H1 (cell line): Measurements from ENCODE around the gene KCNB1. TPM values are rescaled to one million over a fixed set of nuclear protein-coding genes. Genes with fewer than 3 reads are reported as not detected.

Experiments used
- CTCF ChIA-PET: fragments of 300-600 bp; sonication (Branson Sonifier 250); formaldehyde crosslinking; loops from one replicate; lab custom pipeline; 2021; ENCODE audit not compliant: partially characterized antibody; lab: Charles Lee
- POLR2A ChIA-PET: fragments of 300-600 bp; sonication (Branson Sonifier 250); formaldehyde crosslinking; loops from one replicate; lab custom pipeline; 2021; ENCODE audit warnings: inconsistent platforms; ENCODE audit not compliant: partially characterized antibody; lab: Charles Lee
- DNase-seq, 2 experiments: peaks; one replicate each; pipeline versions ENCODE4 v3.0.0 to v3.0.0-alpha.2; 2010 to 2022; ENCODE audit warnings: low spot score in 2 of 2, low read depth in 1 of 2, mixed read lengths in 1 of 2
- FAIRE-seq: peaks from 2 replicates; lab custom pipeline; 2011; peaks lifted over from hg19 to GRCh38; lab: Jason Lieb, UNC
- H2AFZ ChIP-seq: 2 replicates; pipeline ENCODE4 v1.8.1; 2012; ENCODE audit warnings: low read length, inconsistent platforms
- H2AK5ac ChIP-seq: 2 replicates; pipeline ENCODE4 v1.6.1; 2013; ENCODE audit warnings: low read depth, low read length
- H2BK120ac ChIP-seq: replicated peaks from 2 replicates; pipeline ENCODE3; 2013; ENCODE audit warnings: low read depth, low read length, inconsistent platforms
- H2BK12ac ChIP-seq: 2 replicates; pipeline ENCODE4 v1.6.1; 2013; ENCODE audit warnings: low read depth, low read length
- H2BK15ac ChIP-seq: 2 replicates; pipeline ENCODE4 v1.6.1; 2013; ENCODE audit warnings: low read length
- H2BK20ac ChIP-seq: 2 replicates; pipeline ENCODE4 v1.6.1; 2013; ENCODE audit warnings: low read length
- H2BK5ac ChIP-seq: 2 replicates; pipeline ENCODE4 v1.6.1; 2013; ENCODE audit warnings: low read depth, low read length
- H3K14ac ChIP-seq: 2 replicates; pipeline ENCODE4 v1.6.1; 2013; ENCODE audit warnings: inconsistent platforms; ENCODE audit not compliant: insufficient read length
- H3K18ac ChIP-seq: 2 replicates; pipeline ENCODE4 v1.6.1; 2013; ENCODE audit warnings: low read length; ENCODE audit errors: extremely low read depth
- H3K23ac ChIP-seq: 2 replicates; pipeline ENCODE4 v1.6.1; 2013; ENCODE audit warnings: inconsistent platforms; ENCODE audit not compliant: insufficient read length
- H3K23me2 ChIP-seq: 2 replicates; pipeline ENCODE4 v1.6.1; 2013; ENCODE audit warnings: low read depth, low read length
- H3K27ac ChIP-seq: 2 replicates; pipeline ENCODE4 v1.6.1; 2011; ENCODE audit warnings: low read depth, low read length, inconsistent platforms
- H3K27me3 ChIP-seq, 4 experiments: replicated peaks in 1 of 4; 1 replicate in 1 of 4; 2 replicates in 3 of 4; pipeline versions ENCODE4 v1.6.1 to v1.8.1; 2011 to 2013; ENCODE audit warnings: low read length in 3 of 4, mild to moderate bottlenecking in 3 of 4, inconsistent platforms in 2 of 4, mixed read lengths in 2 of 4, moderate library complexity in 1 of 4; ENCODE audit not compliant: control insufficient read depth in 3 of 4, insufficient read depth in 3 of 4; ENCODE audit errors: extremely low read depth in 1 of 4
- H3K36me3 ChIP-seq, 4 experiments: 2 replicates each; pipeline versions ENCODE4 v1.6.1 to v1.8.1; 2011 to 2013; ENCODE audit warnings: mild to moderate bottlenecking in 4 of 4, low read length in 3 of 4, moderate library complexity in 2 of 4, control low read depth in 1 of 4, inconsistent platforms in 1 of 4; ENCODE audit not compliant: insufficient read depth in 4 of 4, control insufficient read depth in 2 of 4
- H3K4ac ChIP-seq: replicated peaks from 2 replicates; pipeline ENCODE3; 2013; ENCODE audit warnings: low read length, low read depth, mixed read lengths, inconsistent platforms; ENCODE audit not compliant: insufficient read length
- H3K4me1 ChIP-seq, 4 experiments: replicated peaks in 1 of 4; 1 replicate in 1 of 4; 2 replicates in 3 of 4; pipeline versions ENCODE4 v1.6.1 to v1.8.1; 2011 to 2013; ENCODE audit warnings: low read length in 3 of 4, inconsistent platforms in 2 of 4, mixed read lengths in 1 of 4; ENCODE audit not compliant: insufficient read depth in 4 of 4, control insufficient read depth in 3 of 4
- H3K4me2 ChIP-seq, 2 experiments: 2 replicates each; pipeline versions ENCODE4 v1.6.1 to v1.8.1; 2011 to 2013; ENCODE audit warnings: low read depth in 2 of 2, low read length in 2 of 2, control low read depth in 1 of 2, inconsistent platforms in 1 of 2, mild to moderate bottlenecking in 1 of 2; ENCODE audit not compliant: insufficient read depth in 1 of 2
- H3K4me3 ChIP-seq, 4 experiments: fragments of 200-600, 300-600 bp in 1 of 4; sonication (generic), shearing (Covaris generic), sonication (Bioruptor Twin) in 1 of 4; 2 replicates each; pipeline versions ENCODE4 v1.5.1 to v1.8.1; 2011 to 2016; ENCODE audit warnings: low read length in 4 of 4, low read depth in 3 of 4, control low read depth in 2 of 4, inconsistent platforms in 2 of 4, mild to moderate bottlenecking in 2 of 4, mixed read lengths in 1 of 4, moderate library complexity in 1 of 4; ENCODE audit not compliant: insufficient read depth in 2 of 4; ENCODE audit errors: extremely low read depth in 1 of 4
- H3K56ac ChIP-seq: replicated peaks from 2 replicates; pipeline ENCODE3; 2013; ENCODE audit warnings: low read depth, mild to moderate bottlenecking, mixed read lengths, low read length, inconsistent platforms; ENCODE audit not compliant: insufficient read length
- H3K79me1 ChIP-seq: 2 replicates; pipeline ENCODE4 v1.6.1; 2013; ENCODE audit warnings: low read depth, low read length, control low read depth
- H3K79me2 ChIP-seq, 2 experiments: 2 replicates each; pipeline versions ENCODE4 v1.6.1 to v1.8.1; 2012 to 2013; ENCODE audit warnings: low read length in 2 of 2, mild to moderate bottlenecking in 2 of 2, inconsistent platforms in 1 of 2; ENCODE audit not compliant: insufficient read depth in 2 of 2, control insufficient read depth in 1 of 2
- H3K9ac ChIP-seq, 4 experiments: replicated peaks in 1 of 4; 1 replicate in 1 of 4; 2 replicates in 3 of 4; pipeline versions ENCODE4 v1.6.1 to v1.8.1; 2011 to 2013; ENCODE audit warnings: low read depth in 3 of 4, low read length in 3 of 4, control low read depth in 2 of 4, mild to moderate bottlenecking in 2 of 4, moderate library complexity in 2 of 4, inconsistent platforms in 1 of 4; ENCODE audit errors: extremely low read depth in 1 of 4
- H3K9me3 ChIP-seq, 2 experiments: 2 replicates each; pipeline versions ENCODE4 v1.6.1 to v1.8.1; 2012 to 2013; ENCODE audit warnings: mild to moderate bottlenecking in 2 of 2, moderate library complexity in 2 of 2, control low read depth in 1 of 2, inconsistent platforms in 1 of 2, low read depth in 1 of 2, low read length in 1 of 2, mixed read lengths in 1 of 2; ENCODE audit not compliant: insufficient read depth in 2 of 2
- H4K20me1 ChIP-seq, 2 experiments: replicated peaks in 1 of 2; 2 replicates each; pipeline versions ENCODE3 to v1.8.1; 2011 to 2013; ENCODE audit warnings: inconsistent platforms in 2 of 2, low read length in 2 of 2, mild to moderate bottlenecking in 1 of 2; ENCODE audit not compliant: insufficient read depth in 2 of 2, control insufficient read depth in 1 of 2
- H4K5ac ChIP-seq: 2 replicates; pipeline ENCODE4 v1.6.1; 2013; ENCODE audit warnings: low read length, low read depth, mixed read lengths, inconsistent platforms; ENCODE audit not compliant: insufficient read length
- H4K8ac ChIP-seq: 2 replicates; pipeline ENCODE4 v1.8.0; 2013; ENCODE audit warnings: mild to moderate bottlenecking, moderate library complexity, low read length, inconsistent platforms; ENCODE audit not compliant: insufficient read depth; ENCODE audit errors: extremely low read depth
- H4K91ac ChIP-seq: replicated peaks from 2 replicates; pipeline ENCODE3; 2013; ENCODE audit warnings: low read length, mixed read lengths, inconsistent platforms; ENCODE audit not compliant: insufficient read length
- SRF ChIP-seq: IDR thresholded peaks from 2 replicates; pipeline ENCODE4 v1.6.1; 2011; ENCODE audit warnings: mild to moderate bottlenecking, low read depth, low read length, moderate library complexity
- TCF12 ChIP-seq: IDR thresholded peaks from 2 replicates; pipeline ENCODE4 v1.6.1; 2011; ENCODE audit warnings: low read depth, mild to moderate bottlenecking, low read length
- WGBS, 2 experiments: shearing (Covaris generic) in 1 of 2; methylation state at CpG; one replicate each; pipeline versions ENCODE4 v1.1.6 to v1.1.7; 2013 to 2015; ENCODE audit warnings: low lambda C conversion rate in 2 of 2, mixed read lengths in 2 of 2, inconsistent platforms in 1 of 2, low coverage in 1 of 2, missing lambda C conversion rate in 1 of 2; ENCODE audit not compliant: insufficient replicate concordance in 2 of 2, insufficient coverage in 1 of 2, insufficient read length in 1 of 2; ENCODE audit errors: extremely low coverage in 1 of 2, missing lambda C conversion rate in 1 of 2; 5-methylcytosine and 5-hydroxymethylcytosine counted together
- polyA plus RNA-seq, 7 experiments: library from polyadenylated mRNA; depleted of rRNA in 3 of 7; stranded (reverse) in 5 of 7; unstranded in 2 of 7; fragments of >200 nt in 5 of 7; fragments of 200-250 nt in 2 of 7; gene quantifications; 1 replicate in 5 of 7; 2 replicates in 1 of 7; 4 replicates in 1 of 7; pipeline versions ENCODE4 v1.2.1 to v1.2.3, GENCODE V29; 2011 to 2013; ENCODE audit warnings: missing spikeins in 2 of 7, mixed read lengths in 2 of 7
- total RNA-seq: library from RNA; stranded (reverse); fragmentation: NEBNext Ultra II Directional; extraction: Animal tissue kit (Norgen Biotek cat#: 25700); gene quantifications from 2 replicates; pipeline ENCODE4 v1.2.1, GENCODE V29; 2021

The KCNB1 gene
- total and polyA plus RNA-seq, 2 of the 8 experiments (the other 6 are each of a cell fraction or from before 2014, with no cell fraction given): 0.58 to 0.67 TPM

GRCh38 chr20:49424536-49424935 lies 57.9 kb downstream of the KCNB1 start:
- Histone ChIP-seq H3K9me3 (no peaks in the 10 kb centered on the region), H3K36me3 (no peaks in the 10 kb centered on the region), H2BK12ac (no peak overlapping the region), H2AK5ac (no peak overlapping the region), H4K8ac (no peak overlapping the region; the same call in 1 of the 2 replicates), H2BK20ac (no peak overlapping the region), H3K56ac (no peak overlapping the region), H3K18ac (no peak overlapping the region), H3K27me3 (no peaks in the 10 kb centered on the region), H4K20me1 (no peaks in the 10 kb centered on the region), H2AFZ (no peak overlapping the region), H3K23me2 (no peaks in the 10 kb centered on the region; the same call in 1 of the 2 replicates), H3K79me1 (no peaks in the 10 kb centered on the region), H4K91ac (no peak overlapping the region), H3K4me1 (no peaks in the 10 kb centered on the region), H2BK15ac (no peak overlapping the region), H3K9ac (no peak overlapping the region), H3K4ac (no peak overlapping the region), H2BK120ac (no peak overlapping the region), H2BK5ac (no peak overlapping the region), H4K5ac (no peak overlapping the region), H3K79me2 (no peaks in the 10 kb centered on the region), H3K4me2 (no peak overlapping the region), H3K23ac (no peak overlapping the region), H3K27ac (no peak overlapping the region), H3K14ac (no peak overlapping the region), H3K4me3 (no peak overlapping the region)
- no peak for FAIRE-seq
- CTCF ChIA-PET: interaction anchor here (1.0 to 2.9 kb wide), 12 partner anchors 8 to 109 kb away, joined by 3 to 8 read pairs (median 5); no protein-coding TSS in a partner anchor
- TF ChIP-seq SRF: no peak
- no peak for TF ChIP-seq TCF12
- WGBS, 2 experiments: 81% methylated on average over 13 of the region's 13 CpGs; no CpG with 5 or more reads in 1 of the 2 experiments
- POLR2A ChIA-PET: no interaction called here
- DNase-seq: no peak
